ENCODE results near the gene GID8. TPM values are rescaled to one million over a fixed set of nuclear protein-coding genes. Genes with fewer than 3 reads are reported as not detected.
A peak's percentile ranks its signal among the peaks of the same experiment; 100 is the strongest.

The GID8 gene
- total RNA-seq, 1 donor from 2014 or later = 26.2 TPM

- DNase-seq (no peak), ATAC-seq (no peak)
- Histone ChIP-seq H3K9me3 (no peaks in the 10 kb centered on the region), H3K4me3 (peak overlapping the region; percentile 98), H3K4me1 (peaks cover 65% of the 10 kb centered on the region), H3K36me3 (no peaks in the 10 kb centered on the region), H3K27ac (peak overlapping the region; percentile 98), H3K27me3 (ENCODE audit: low read depth) (no peaks in the 10 kb centered on the region)
- intact Hi-C loops (cut with DNase I) = no loop called here
- TF ChIP-seq CTCF (IDR thresholded peaks at IDR 0.05) = no peak
Measured at GRCh38 chr20:62927128-62927705, 10.7 kb upstream of the GID8 start.

- H3K4me3 ChIP-seq = peak overlapping the region; percentile 67
- H3K4me1 ChIP-seq = peaks cover 54% of the 10 kb centered on the region
- H3K9me3 ChIP-seq = no peaks in the 10 kb centered on the region
- no peaks in the 10 kb centered on the region for H3K27me3 ChIP-seq (ENCODE audit: low read depth)
- TF ChIP-seq CTCF (IDR thresholded peaks at IDR 0.05) = no peak
- peak; percentile 18 for DNase-seq
- intact Hi-C loops (cut with DNase I) = no loop called here
- peak overlapping the region; percentile 86 for H3K27ac ChIP-seq
- H3K36me3 ChIP-seq = peaks cover 10% of the 10 kb centered on the region
- ATAC-seq = no peak
Measured at GRCh38 chr20:62928246-62928939, 9.6 kb upstream of the GID8 start.

GRCh38 chr20:62929051-62929538, 8.9 kb upstream of the GID8 start:
- no peak for TF ChIP-seq CTCF (IDR thresholded peaks at IDR 0.05)
- Histone ChIP-seq H3K27ac (peak overlapping the region; percentile 86), H3K9me3 (no peaks in the 10 kb centered on the region), H3K36me3 (peaks cover 15% of the 10 kb centered on the region), H3K4me3 (peak overlapping the region; percentile 67), H3K27me3 (ENCODE audit: low read depth) (no peaks in the 10 kb centered on the region), H3K4me1 (peaks cover 54% of the 10 kb centered on the region)
- intact Hi-C loops (cut with DNase I) = no loop called here
- DNase-seq (peak; percentile 82), ATAC-seq (peak; percentile 72 to 73)

- DNase-seq (peak; percentile 9), ATAC-seq (no peak)
- no peak for TF ChIP-seq CTCF (IDR thresholded peaks at IDR 0.05)
- peaks cover 63% of the 10 kb centered on the region for H3K4me1 ChIP-seq
- no peak overlapping the region for H3K4me3 ChIP-seq
- intact Hi-C loops (cut with DNase I) = no loop called here
- H3K36me3 ChIP-seq = peaks cover 29% of the 10 kb centered on the region
- H3K27ac ChIP-seq = no peak overlapping the region
- H3K9me3 ChIP-seq = no peaks in the 10 kb centered on the region
- H3K27me3 ChIP-seq (ENCODE audit: low read depth) = no peaks in the 10 kb centered on the region
Measured at GRCh38 chr20:62931464-62931863, 6.5 kb upstream of the GID8 start.

- DNase-seq (peak; percentile 15), ATAC-seq (no peak)
- no peak overlapping the region for H3K27ac ChIP-seq
- peaks cover 52% of the 10 kb centered on the region for H3K4me1 ChIP-seq
- peaks cover 29% of the 10 kb centered on the region for H3K36me3 ChIP-seq
- H3K9me3 ChIP-seq = no peaks in the 10 kb centered on the region
- H3K27me3 ChIP-seq (ENCODE audit: low read depth) = no peaks in the 10 kb centered on the region
- intact Hi-C loops (cut with DNase I) = no loop called here
- no peak for TF ChIP-seq CTCF (IDR thresholded peaks at IDR 0.05)
- no peak overlapping the region for H3K4me3 ChIP-seq
Measured at GRCh38 chr20:62933966-62934365, 4.0 kb upstream of the GID8 start.
